ENCODE measurements around the gene THOC1.

- TF ChIP-seq POLR2A (IDR thresholded peaks at IDR 0.05): no peak
- TF ChIP-seq, protein P1, sequence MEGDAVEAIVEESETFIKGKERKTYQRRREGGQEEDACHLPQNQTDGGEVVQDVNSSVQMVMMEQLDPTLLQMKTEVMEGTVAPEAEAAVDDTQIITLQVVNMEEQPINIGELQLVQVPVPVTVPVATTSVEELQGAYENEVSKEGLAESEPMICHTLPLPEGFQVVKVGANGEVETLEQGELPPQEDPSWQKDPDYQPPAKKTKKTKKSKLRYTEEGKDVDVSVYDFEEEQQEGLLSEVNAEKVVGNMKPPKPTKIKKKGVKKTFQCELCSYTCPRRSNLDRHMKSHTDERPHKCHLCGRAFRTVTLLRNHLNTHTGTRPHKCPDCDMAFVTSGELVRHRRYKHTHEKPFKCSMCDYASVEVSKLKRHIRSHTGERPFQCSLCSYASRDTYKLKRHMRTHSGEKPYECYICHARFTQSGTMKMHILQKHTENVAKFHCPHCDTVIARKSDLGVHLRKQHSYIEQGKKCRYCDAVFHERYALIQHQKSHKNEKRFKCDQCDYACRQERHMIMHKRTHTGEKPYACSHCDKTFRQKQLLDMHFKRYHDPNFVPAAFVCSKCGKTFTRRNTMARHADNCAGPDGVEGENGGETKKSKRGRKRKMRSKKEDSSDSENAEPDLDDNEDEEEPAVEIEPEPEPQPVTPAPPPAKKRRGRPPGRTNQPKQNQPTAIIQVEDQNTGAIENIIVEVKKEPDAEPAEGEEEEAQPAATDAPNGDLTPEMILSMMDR (IDR thresholded peaks at IDR 0.05): no peak
Observed at GRCh38 chr18:220708-221107, 47.1 kb downstream of the THOC1 start.

Data from prostate gland (tissue), 2 donors.